Activated naive CD8-positive, alpha-beta T cell (primary cell): Measurements from ENCODE around the gene SYCP1.
"Not testable (repeated sequence)": the region's sequence is repeated elsewhere in the genome, so short reads cannot be mapped to it uniquely, and the experiment has no call there.

Source experiments
- H3K27ac Mint-ChIP-seq: one replicate; pipeline ENCODE4 v1.8.0; 2021; ENCODE audit warnings: mixed read lengths
- H3K27me3 Mint-ChIP-seq: one replicate; pipeline ENCODE4 v1.8.0; 2021; ENCODE audit warnings: mixed read lengths
- H3K36me3 Mint-ChIP-seq: one replicate; pipeline ENCODE4 v1.8.0; 2021; ENCODE audit warnings: mixed read lengths
- H3K4me1 Mint-ChIP-seq: one replicate; pipeline ENCODE4 v1.8.0; 2021; ENCODE audit warnings: low read depth, mixed read lengths
- H3K4me3 Mint-ChIP-seq: one replicate; pipeline ENCODE4 v1.8.0; 2021; ENCODE audit warnings: mild to moderate bottlenecking, mixed read lengths
- H3K9me3 Mint-ChIP-seq: one replicate; pipeline ENCODE4 v1.8.0; 2021; ENCODE audit warnings: low read depth, mixed read lengths

SYCP1 gene

GRCh38 chr1:115013792-115014191 is 159.1 kb downstream of the SYCP1 start:
- H3K27me3 Mint-ChIP-seq = no peaks in the 10 kb centered on the region
- no peak overlapping the region for H3K27ac Mint-ChIP-seq
- no peak overlapping the region for H3K4me3 Mint-ChIP-seq

GRCh38 chr1:115019549-115019948 is 164.9 kb downstream of the SYCP1 start:
- not testable (repeated sequence) for H3K4me3 Mint-ChIP-seq, H3K27ac Mint-ChIP-seq, H3K9me3 Mint-ChIP-seq, H3K36me3 Mint-ChIP-seq, H3K4me1 Mint-ChIP-seq
- H3K27me3 Mint-ChIP-seq = peaks cover 12% of the 10 kb centered on the region

More at GRCh38 chr1:115013792-115014191, 159.1 kb downstream of the SYCP1 start:
- Mint-ChIP-seq H3K4me1 (no peaks in the 10 kb centered on the region), H3K9me3 (peaks cover 4% of the 10 kb centered on the region), H3K36me3 (peaks cover 4% of the 10 kb centered on the region)

- no peak overlapping the region for H3K4me3 Mint-ChIP-seq
- peaks cover 12% of the 10 kb centered on the region for H3K27me3 Mint-ChIP-seq
- no peak overlapping the region for H3K27ac Mint-ChIP-seq
- no peaks in the 10 kb centered on the region for H3K4me1 Mint-ChIP-seq
- peaks cover 4% of the 10 kb centered on the region for H3K9me3 Mint-ChIP-seq
- peaks cover 4% of the 10 kb centered on the region for H3K36me3 Mint-ChIP-seq
Observed at GRCh38 chr1:115021145-115021544, 166.5 kb downstream of the SYCP1 start.

- no peak overlapping the region for H3K27ac Mint-ChIP-seq
- no peaks in the 10 kb centered on the region for H3K4me1 Mint-ChIP-seq
- no peak overlapping the region for H3K4me3 Mint-ChIP-seq
- peaks cover 2% of the 10 kb centered on the region for H3K36me3 Mint-ChIP-seq
- peaks cover 1% of the 10 kb centered on the region for H3K9me3 Mint-ChIP-seq
- peaks cover 18% of the 10 kb centered on the region for H3K27me3 Mint-ChIP-seq
Observed at GRCh38 chr1:115023593-115023992, 168.9 kb downstream of the SYCP1 start.

- Mint-ChIP-seq H3K4me3 (no peak within 1 kb of the TSS), H3K27ac (no peak within 1 kb of the TSS), H3K27me3 (peaks cover 8% of the 10 kb centered on the region), H3K36me3 (no peaks in the 10 kb centered on the region), H3K9me3 (no peaks in the 10 kb centered on the region), H3K4me1 (no peaks in the 10 kb centered on the region)
Observed at GRCh38 chr1:115029526-115029925, 174.9 kb downstream of the SYCP1 start, which contains the start of gene TSHB. Gene TSHB, plus strand, starts transcription at chr1:115029826. Its CDS starts 3,537 bp downstream, at chr1:115033363.

- no peak overlapping the region for H3K27ac Mint-ChIP-seq
- no peaks in the 10 kb centered on the region for H3K36me3 Mint-ChIP-seq
- H3K27me3 Mint-ChIP-seq = peaks cover 8% of the 10 kb centered on the region
- H3K4me1 Mint-ChIP-seq = no peaks in the 10 kb centered on the region
- no peak overlapping the region for H3K4me3 Mint-ChIP-seq
- H3K9me3 Mint-ChIP-seq = no peaks in the 10 kb centered on the region
Observed at GRCh38 chr1:115031595-115031994, 176.9 kb downstream of the SYCP1 start.

- Mint-ChIP-seq H3K4me3 (no peak overlapping the region), H3K9me3 (no peaks in the 10 kb centered on the region), H3K4me1 (no peaks in the 10 kb centered on the region), H3K36me3 (no peaks in the 10 kb centered on the region), H3K27ac (no peak overlapping the region), H3K27me3 (peaks cover 2% of the 10 kb centered on the region)
Observed at GRCh38 chr1:115035652-115036051, 181.0 kb downstream of the SYCP1 start.

- Mint-ChIP-seq H3K4me3 (no peak overlapping the region), H3K27ac (no peak overlapping the region), H3K27me3 (peaks cover 2% of the 10 kb centered on the region), H3K9me3 (no peaks in the 10 kb centered on the region), H3K36me3 (no peaks in the 10 kb centered on the region), H3K4me1 (no peaks in the 10 kb centered on the region)
Observed at GRCh38 chr1:115036814-115037507, 182.3 kb downstream of the SYCP1 start.

- H3K36me3 Mint-ChIP-seq = peaks cover 10% of the 10 kb centered on the region
- no peaks in the 10 kb centered on the region for H3K4me1 Mint-ChIP-seq
- H3K27ac Mint-ChIP-seq = no peak overlapping the region
- H3K9me3 Mint-ChIP-seq = peaks cover 6% of the 10 kb centered on the region
- H3K4me3 Mint-ChIP-seq = no peak overlapping the region
- H3K27me3 Mint-ChIP-seq = no peaks in the 10 kb centered on the region
Observed at GRCh38 chr1:115040501-115040900, 185.8 kb downstream of the SYCP1 start.

- H3K27ac Mint-ChIP-seq = no peak overlapping the region
- no peaks in the 10 kb centered on the region for H3K27me3 Mint-ChIP-seq
- H3K9me3 Mint-ChIP-seq = peaks cover 6% of the 10 kb centered on the region
- peaks cover 10% of the 10 kb centered on the region for H3K36me3 Mint-ChIP-seq
- H3K4me1 Mint-ChIP-seq = no peaks in the 10 kb centered on the region
- no peak overlapping the region for H3K4me3 Mint-ChIP-seq
Observed at GRCh38 chr1:115041654-115042053, 187.0 kb downstream of the SYCP1 start.
